ENCODE results near the gene TBL1X. TPM values are rescaled to one million over a fixed set of nuclear protein-coding genes. Genes with fewer than 3 reads are reported as not detected.

TBL1X gene
- total RNA-seq, 1 donor from 2014 or later = 21.4 TPM

DNA sequence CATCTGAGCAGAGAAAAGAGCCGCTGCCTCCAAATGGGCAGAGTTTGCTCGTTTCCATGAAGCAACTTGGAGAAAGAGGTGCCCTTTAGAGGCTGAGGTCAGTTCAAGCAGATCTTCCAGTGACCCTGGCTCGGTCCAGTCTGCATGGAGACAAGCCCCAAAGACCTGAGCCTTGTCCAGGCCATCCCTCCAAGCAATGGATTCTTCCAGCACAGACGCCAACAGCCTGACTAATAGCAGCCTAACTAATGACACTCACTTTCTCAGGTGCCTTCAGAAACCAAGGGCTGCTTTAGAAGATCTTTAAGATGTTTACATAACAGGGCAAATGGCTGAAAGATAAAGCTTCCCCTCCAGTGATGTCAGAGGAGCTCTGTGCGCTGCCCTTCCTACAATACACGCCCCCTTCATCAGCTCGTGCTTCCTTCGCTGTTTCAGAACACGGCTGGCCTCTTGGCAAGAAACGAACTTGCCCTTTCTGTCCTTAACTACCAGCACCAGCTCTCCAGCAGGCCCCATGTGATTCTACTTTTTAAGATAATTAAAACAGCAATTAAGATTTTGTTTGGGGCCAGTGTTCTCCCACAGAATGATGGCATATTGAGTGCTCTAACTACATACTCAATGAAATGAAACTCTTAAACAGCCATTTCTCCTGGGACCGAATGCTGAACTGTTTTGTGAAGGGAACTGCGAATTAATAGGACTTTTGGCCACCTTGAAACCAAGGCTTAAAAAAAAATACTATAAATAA lies 181.8 kb downstream of the TBL1X start:
- H3K9me3 Mint-ChIP-seq (ENCODE audit: low read depth) = peaks cover 8% of the 10 kb centered on the region
- TF ChIP-seq, protein P1, sequence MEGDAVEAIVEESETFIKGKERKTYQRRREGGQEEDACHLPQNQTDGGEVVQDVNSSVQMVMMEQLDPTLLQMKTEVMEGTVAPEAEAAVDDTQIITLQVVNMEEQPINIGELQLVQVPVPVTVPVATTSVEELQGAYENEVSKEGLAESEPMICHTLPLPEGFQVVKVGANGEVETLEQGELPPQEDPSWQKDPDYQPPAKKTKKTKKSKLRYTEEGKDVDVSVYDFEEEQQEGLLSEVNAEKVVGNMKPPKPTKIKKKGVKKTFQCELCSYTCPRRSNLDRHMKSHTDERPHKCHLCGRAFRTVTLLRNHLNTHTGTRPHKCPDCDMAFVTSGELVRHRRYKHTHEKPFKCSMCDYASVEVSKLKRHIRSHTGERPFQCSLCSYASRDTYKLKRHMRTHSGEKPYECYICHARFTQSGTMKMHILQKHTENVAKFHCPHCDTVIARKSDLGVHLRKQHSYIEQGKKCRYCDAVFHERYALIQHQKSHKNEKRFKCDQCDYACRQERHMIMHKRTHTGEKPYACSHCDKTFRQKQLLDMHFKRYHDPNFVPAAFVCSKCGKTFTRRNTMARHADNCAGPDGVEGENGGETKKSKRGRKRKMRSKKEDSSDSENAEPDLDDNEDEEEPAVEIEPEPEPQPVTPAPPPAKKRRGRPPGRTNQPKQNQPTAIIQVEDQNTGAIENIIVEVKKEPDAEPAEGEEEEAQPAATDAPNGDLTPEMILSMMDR (IDR thresholded peaks at IDR 0.05) = no peak
- H3K27ac Mint-ChIP-seq (ENCODE audit: unreplicated experiment) = no peak overlapping the region
- H3K36me3 Mint-ChIP-seq (ENCODE audit: low read depth) = no peaks in the 10 kb centered on the region
- H3K4me3 Mint-ChIP-seq (ENCODE audit: unreplicated experiment) = no peak overlapping the region
- H3K4me1 Mint-ChIP-seq (ENCODE audit: low read depth) = no peaks in the 10 kb centered on the region
- no peaks in the 10 kb centered on the region for H3K27me3 Mint-ChIP-seq (ENCODE audit: low read depth)
- DNase-seq (ENCODE audit: low spot score) = no peak

DNA sequence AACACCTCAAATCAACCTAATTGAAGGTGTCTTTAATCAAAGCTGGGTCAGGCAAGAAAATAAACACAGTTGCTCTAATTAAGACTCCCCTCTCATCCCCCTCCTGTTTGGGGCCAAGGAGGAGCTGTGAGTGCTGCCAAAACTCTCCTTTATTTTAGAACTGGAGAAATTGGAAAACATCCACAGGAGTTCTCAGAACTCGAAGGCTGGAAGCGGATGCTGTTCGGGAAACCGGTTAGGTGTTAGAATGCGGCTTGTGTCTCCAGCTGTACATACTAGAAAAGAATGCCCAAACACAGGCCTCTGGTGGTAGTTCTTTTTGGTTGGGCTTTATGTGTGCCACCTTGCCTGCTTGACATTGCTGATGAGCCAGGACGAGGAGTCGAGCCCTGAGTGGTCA lies 182.6 kb downstream of the TBL1X start:
- Mint-ChIP-seq H3K4me3 (ENCODE audit: unreplicated experiment) (no peak overlapping the region), H3K9me3 (ENCODE audit: low read depth) (peaks cover under 1% of the 10 kb centered on the region), H3K27me3 (ENCODE audit: low read depth) (no peaks in the 10 kb centered on the region), H3K27ac (ENCODE audit: unreplicated experiment) (no peak overlapping the region), H3K4me1 (ENCODE audit: low read depth) (no peaks in the 10 kb centered on the region), H3K36me3 (ENCODE audit: low read depth) (no peaks in the 10 kb centered on the region)
- TF ChIP-seq, protein P1 (IDR thresholded peaks at IDR 0.05) = no peak
- DNase-seq (ENCODE audit: low spot score) = no peak

DNA sequence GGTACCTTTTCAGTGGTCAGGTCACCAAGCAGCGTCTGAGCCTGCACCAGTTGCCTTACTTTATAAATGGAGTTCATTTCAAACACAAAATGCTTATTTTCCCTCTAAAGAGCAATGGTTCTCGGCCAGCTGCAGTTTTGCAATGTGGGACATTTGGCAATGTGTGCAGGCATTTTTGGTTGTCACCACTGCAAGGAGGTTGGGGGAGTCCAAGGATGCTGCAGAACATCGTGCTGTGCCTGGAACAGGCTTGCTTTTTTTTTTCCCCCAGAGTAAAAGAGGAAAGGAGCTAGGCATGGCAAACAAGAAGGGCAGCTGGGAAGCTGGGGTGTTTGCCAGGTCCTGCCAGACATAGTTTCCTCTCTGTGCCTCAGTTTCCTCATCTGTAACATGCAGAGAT lies 185.2 kb downstream of the TBL1X start:
- Mint-ChIP-seq H3K4me1 (ENCODE audit: low read depth) (no peaks in the 10 kb centered on the region), H3K27ac (ENCODE audit: unreplicated experiment) (no peak overlapping the region), H3K27me3 (ENCODE audit: low read depth) (no peaks in the 10 kb centered on the region), H3K9me3 (ENCODE audit: low read depth) (peaks cover 7% of the 10 kb centered on the region), H3K36me3 (ENCODE audit: low read depth) (peaks cover 3% of the 10 kb centered on the region), H3K4me3 (ENCODE audit: unreplicated experiment) (no peak overlapping the region)
- DNase-seq (ENCODE audit: low spot score) = no peak
- TF ChIP-seq, protein P1 (IDR thresholded peaks at IDR 0.05) = no peak

DNA sequence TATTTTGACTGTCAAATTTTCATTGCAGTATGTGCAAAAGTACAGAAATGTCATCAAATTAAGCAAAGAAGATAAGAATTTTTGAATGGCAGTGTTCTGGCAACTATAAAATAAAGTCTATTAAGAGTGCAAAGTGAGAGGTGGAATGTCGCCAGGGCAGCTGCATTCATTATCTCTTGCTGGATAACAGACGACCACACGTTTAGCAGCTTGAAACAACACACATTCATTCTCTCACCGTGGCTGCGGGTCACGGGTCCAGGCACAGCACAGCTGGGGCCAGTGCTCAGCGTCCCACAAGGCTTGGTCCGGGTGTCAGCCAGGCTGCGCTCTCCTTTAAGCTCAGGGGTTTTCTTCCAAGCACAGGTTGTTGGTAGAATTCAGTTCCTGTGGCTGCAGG lies 186.9 kb downstream of the TBL1X start:
- Mint-ChIP-seq H3K9me3 (ENCODE audit: low read depth) (peaks cover 10% of the 10 kb centered on the region), H3K4me1 (ENCODE audit: low read depth) (no peaks in the 10 kb centered on the region), H3K27ac (ENCODE audit: unreplicated experiment) (no peak overlapping the region), H3K27me3 (ENCODE audit: low read depth) (no peaks in the 10 kb centered on the region), H3K4me3 (ENCODE audit: unreplicated experiment) (no peak overlapping the region), H3K36me3 (ENCODE audit: low read depth) (peaks cover 4% of the 10 kb centered on the region)
- DNase-seq (ENCODE audit: low spot score) = no peak
- TF ChIP-seq, protein P1 (IDR thresholded peaks at IDR 0.05) = no peak

DNA sequence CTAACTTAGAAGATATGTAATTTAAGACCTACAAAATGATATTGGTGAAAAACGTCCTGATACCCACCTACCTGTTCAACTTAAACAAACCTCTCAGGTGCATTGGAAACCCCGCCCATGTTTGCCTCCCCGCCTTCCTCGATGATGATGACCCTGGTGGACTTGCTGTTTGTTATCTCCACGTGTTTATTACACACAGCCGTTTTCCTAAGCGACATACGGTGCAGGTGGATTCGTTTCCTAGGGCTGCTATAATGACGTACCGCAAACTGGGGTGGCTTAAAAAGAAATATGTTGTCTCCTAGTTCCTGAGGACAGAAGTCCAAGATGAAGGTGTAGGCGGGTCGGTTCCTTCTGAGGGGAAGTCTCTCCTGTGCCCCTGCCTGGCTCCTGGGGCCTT lies 190.1 kb downstream of the TBL1X start:
- Mint-ChIP-seq H3K4me1 (ENCODE audit: low read depth) (peaks cover 8% of the 10 kb centered on the region), H3K4me3 (ENCODE audit: unreplicated experiment) (no peak overlapping the region), H3K27me3 (ENCODE audit: low read depth) (no peaks in the 10 kb centered on the region), H3K27ac (ENCODE audit: unreplicated experiment) (no peak overlapping the region), H3K9me3 (ENCODE audit: low read depth) (peaks cover 10% of the 10 kb centered on the region), H3K36me3 (ENCODE audit: low read depth) (peaks cover 7% of the 10 kb centered on the region)
- TF ChIP-seq, protein P1 (IDR thresholded peaks at IDR 0.05) = no peak
- DNase-seq (ENCODE audit: low spot score) = no peak

Data from chondrocyte (in vitro differentiated cells).